Superior temporal gyrus (tissue), 1 donor: ENCODE measurements around the gene SMO.
"Not testable (repeated sequence)": the region's sequence is repeated elsewhere in the genome, so short reads cannot be mapped to it uniquely, and the experiment has no call there.

Source experiments
- DNase-seq: peaks from one replicate; pipeline ENCODE4 v3.0.0-alpha.2; 2016; ENCODE audit errors: extremely low spot score

Gene SMO

GRCh38 chr7:129169686-129170440 is 18.6 kb upstream of the SMO start:
- no peak for DNase-seq

DNA sequence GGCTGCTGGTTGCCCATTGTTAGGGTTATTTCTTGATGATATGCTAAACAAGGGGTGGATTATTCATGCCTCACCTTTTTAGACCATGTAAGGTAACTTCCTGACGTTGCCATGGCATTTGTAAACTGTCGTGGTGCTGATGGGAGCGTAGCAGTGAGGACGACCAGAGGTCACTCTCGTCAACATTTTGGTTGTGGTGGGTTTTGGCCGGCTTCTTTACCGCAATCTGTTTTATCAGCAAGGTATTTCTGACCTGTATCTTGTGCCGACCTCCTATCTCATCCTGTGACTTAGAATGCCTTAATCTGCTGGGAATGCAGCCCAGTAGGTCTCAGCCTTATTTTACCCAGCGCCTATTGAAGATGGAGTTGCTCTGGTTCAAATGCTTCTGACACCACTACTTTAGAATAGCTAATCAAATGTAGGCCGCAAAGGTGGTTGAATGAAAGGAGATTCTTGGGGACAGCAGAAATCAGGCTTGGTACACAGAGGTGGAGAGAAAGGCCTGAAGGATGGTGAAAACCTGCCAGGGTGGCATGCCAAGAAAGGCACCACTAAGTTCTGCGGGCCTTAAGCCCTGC is 17.9 kb upstream of the SMO start:
- DNase-seq = no peak

DNA sequence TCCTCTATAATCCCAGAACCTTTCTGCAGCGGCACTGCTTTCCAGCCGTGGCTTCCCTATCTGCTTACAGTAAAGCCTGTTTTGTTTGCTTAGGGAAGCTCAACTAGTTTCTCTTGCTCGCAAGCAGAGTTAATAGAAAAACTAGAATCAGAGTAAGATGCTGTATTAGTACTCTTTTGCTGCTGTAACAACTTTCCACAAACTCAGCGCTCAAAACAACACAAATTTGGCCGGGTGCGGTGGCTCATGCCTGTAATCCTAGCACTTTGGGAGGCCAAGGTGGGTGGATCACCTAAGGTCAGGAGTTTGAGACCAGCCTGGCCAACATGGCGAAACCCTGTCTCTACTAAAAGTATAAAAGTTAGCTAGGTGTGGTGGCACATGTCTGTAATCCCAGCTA is 14.6 kb upstream of the SMO start:
- not testable (repeated sequence) for DNase-seq

GRCh38 chr7:129176916-129177710 is 11.3 kb upstream of the SMO start:
- no peak for DNase-seq

GRCh38 chr7:129184981-129185670 is 3.3 kb upstream of the SMO start:
- DNase-seq = no peak

- DNase-seq = no peak
Observed at GRCh38 chr7:129186749-129187260, 1.6 kb upstream of the SMO start.

DNA sequence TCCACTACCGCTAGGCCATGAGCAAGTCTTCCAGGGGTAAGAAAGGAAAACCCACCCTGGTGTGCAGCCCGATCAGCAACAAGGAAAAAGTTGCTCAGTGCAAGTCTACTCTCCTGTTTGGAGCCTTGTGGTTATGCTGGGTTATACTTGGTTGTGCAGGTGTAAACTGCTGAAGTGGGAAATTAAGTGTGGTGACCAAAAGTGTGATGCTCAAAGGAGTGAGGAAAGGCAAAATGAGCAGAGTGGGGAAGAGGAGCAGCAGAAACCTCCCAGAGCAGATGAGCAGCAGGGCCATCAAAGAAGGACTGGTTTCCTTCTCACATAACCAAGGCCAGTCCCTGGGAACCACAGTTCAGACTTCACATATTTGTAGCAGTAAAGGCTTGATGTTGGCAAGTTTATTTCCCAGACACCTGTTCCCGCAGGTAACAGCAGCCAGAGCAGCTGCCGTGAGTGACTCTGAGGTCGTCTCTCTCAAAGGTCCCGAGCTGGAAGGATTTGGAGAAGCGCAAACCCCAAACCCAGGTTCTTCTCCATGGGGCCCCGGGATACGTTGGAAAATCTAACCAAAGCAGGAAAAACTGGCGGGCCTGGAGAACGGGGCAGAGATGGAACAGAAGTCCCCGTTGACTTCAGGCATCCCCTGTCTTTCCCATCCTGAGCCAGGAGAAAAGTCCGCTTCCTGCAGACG is 607 bp upstream of the SMO start:
- no peak for DNase-seq

GRCh38 chr7:129188892-129189660 is 643 bp downstream of the SMO start:
- no peak for DNase-seq

GRCh38 chr7:129189661-129190310 is 1.4 kb downstream of the SMO start:
- no peak for DNase-seq

- DNase-seq = no peak
Observed at GRCh38 chr7:129191272-129191671, 2.8 kb downstream of the SMO start.

DNA sequence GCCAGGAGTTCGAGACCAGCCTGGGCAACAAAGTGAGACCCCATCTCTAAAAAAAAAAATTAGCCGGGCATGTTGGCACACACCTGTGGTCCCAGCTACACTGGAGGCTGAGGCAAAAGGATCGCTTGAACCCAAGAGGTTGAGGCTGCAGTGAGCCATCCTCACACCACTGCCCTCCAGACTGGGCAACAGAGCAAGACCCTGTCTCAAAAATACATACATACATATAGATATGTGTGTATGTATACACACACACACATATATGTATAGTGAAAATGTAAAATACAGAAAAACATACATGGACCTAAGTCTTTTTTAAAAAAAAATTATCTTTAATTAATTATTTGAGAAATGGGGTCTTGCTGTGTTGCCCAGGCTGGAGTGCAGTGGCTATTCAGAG is 5.5 kb downstream of the SMO start:
- DNase-seq = no peak

DNA sequence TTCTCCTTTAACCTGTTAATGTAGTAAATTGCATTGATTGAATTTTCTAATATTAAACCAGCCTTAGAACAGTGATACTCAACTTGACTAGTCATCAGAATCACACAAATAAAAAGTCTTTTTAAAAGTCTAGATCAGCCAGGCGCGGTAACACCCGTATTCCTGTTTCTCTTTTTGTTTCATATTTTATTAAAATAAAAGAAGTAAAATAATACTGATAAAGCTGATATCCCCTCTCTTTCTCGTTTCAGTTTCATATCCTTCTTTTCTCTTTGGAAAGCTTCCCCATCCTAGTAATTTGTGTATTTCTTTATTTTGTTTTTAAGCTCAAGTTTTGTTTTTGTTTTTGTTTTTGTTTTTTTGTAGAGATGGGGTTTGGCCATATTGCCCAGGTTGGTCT is 9.3 kb downstream of the SMO start:
- no peak for DNase-seq

- no peak for DNase-seq
Observed at GRCh38 chr7:129199406-129199805, 11.0 kb downstream of the SMO start.

GRCh38 chr7:129202058-129202777 is 13.8 kb downstream of the SMO start:
- no peak for DNase-seq

DNA sequence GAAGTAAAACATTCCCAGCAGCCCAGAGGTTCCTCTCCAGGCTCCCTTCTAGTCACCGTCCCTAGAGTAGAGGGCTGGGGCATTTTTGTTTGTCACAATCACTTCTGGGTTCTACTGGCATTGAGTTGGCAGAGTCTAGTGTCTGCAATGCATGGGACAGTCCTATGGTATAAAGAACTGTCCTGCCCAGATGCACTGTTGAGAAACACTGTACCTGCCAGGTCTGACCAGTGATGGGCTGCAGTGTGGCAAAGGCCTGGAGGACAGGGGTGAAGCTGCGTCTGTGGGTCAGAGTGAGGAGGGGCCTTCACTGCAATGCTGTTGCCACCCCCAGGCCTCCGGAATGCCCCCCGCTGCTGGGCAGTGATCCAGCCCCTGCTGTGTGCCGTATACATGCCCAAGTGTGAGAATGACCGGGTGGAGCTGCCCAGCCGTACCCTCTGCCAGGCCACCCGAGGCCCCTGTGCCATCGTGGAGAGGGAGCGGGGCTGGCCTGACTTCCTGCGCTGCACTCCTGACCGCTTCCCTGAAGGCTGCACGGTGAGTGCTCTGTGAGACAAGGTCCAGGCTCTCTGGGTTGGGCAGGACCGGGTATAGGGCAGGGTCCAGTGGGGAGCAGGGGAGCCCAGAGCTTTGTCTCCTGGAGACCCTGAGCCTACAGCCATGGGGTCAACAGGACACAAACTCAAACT is 14.8 kb downstream of the SMO start:
- no peak for DNase-seq

GRCh38 chr7:129205126-129205818 is 16.8 kb downstream of the SMO start:
- DNase-seq = no peak

- DNase-seq = no peak
Observed at GRCh38 chr7:129205987-129206785, 17.8 kb downstream of the SMO start.
